K562 (cell line): ENCODE results near the gene AFAP1. TPM values are rescaled to one million over a fixed set of nuclear protein-coding genes. Genes with fewer than 3 reads are reported as not detected.

ENCODE experiments used
- ARHGAP35 ChIP-seq: fragments of 450-650 bp; IDR thresholded peaks from 2 replicates; pipeline ENCODE4 v1.6.1; 2018; ENCODE audit not compliant: partially characterized antibody
- BACH1 ChIP-seq: fragments of 200-800 bp; sonication (Bioruptor generic); IDR thresholded peaks from 2 replicates; pipeline ENCODE4 v1.6.1; 2016; ENCODE audit warnings: missing genetic modification characterization, missing compliant biosample characterization
- CBX5 ChIP-seq: IDR thresholded peaks from 2 replicates; pipeline ENCODE4 v1.6.1; 2014; ENCODE audit warnings: low read depth, borderline replicate concordance
- HDAC2 ChIP-seq: fragments of 450-650 bp; IDR thresholded peaks from 2 replicates; pipeline ENCODE4 v1.6.1; 2016; ENCODE audit warnings: mild to moderate bottlenecking
- KLF10 ChIP-seq: fragments of 250-450 bp; sonication (Bioruptor Pico); IDR thresholded peaks from 2 replicates; pipeline ENCODE4 v1.6.1; 2021; ENCODE audit warnings: matching md5 sums
- LEF1 ChIP-seq: fragments of 450-650 bp; IDR thresholded peaks from 2 replicates; pipeline ENCODE4 v1.6.1; 2016; ENCODE audit warnings: mild to moderate bottlenecking
- MED1 ChIP-seq: sonication (generic); formaldehyde crosslinking; IDR thresholded peaks from 2 replicates; pipeline ENCODE4 v1.8.1; 2023; ENCODE audit warnings: missing genetic modification reagents, borderline replicate concordance
- NFRKB ChIP-seq: fragments of 450-650 bp; IDR thresholded peaks from 2 replicates; pipeline ENCODE4 v1.6.1; 2016; ENCODE audit warnings: low read depth
- NR2F6 ChIP-seq: fragments of 450-650 bp; formaldehyde crosslinking; IDR thresholded peaks from 2 replicates; pipeline ENCODE4 v1.4.0; 2020; ENCODE audit warnings: mild to moderate bottlenecking
- PHTF2 ChIP-seq: fragments of 250-450 bp; sonication (Bioruptor Pico); IDR thresholded peaks from 2 replicates; pipeline ENCODE4 v1.5.0; 2021; ENCODE audit warnings: mild to moderate bottlenecking
- PTRF ChIP-seq: fragments of 450-650 bp; IDR thresholded peaks from 2 replicates; pipeline ENCODE4 v1.6.1; 2016; ENCODE audit warnings: mild to moderate bottlenecking, missing genetic modification characterization, missing compliant biosample characterization
- RFX1 ChIP-seq: fragments of 450-650 bp; IDR thresholded peaks from 2 replicates; pipeline ENCODE4 v1.6.1; 2016; ENCODE audit warnings: mild to moderate bottlenecking, moderate library complexity
- RUNX1 ChIP-seq: sonication (generic); IDR thresholded peaks from 2 replicates; pipeline ENCODE4 v1.6.1; 2016; ENCODE audit warnings: antibody characterized with exemption, low read depth
- SAP30 ChIP-seq: fragments of 200-600 bp; sonication (generic); IDR thresholded peaks from 2 replicates; pipeline ENCODE4 v1.6.1; 2012; ENCODE audit warnings: borderline replicate concordance, low read depth, mild to moderate bottlenecking, moderate library complexity, low read length, control low read depth, inconsistent platforms; ENCODE audit not compliant: insufficient read depth, poor library complexity, severe bottlenecking
- SIN3B ChIP-seq: fragments of 450-650 bp; IDR thresholded peaks from 2 replicates; pipeline ENCODE4 v1.6.1; 2017; ENCODE audit warnings: low read depth, mild to moderate bottlenecking, moderate library complexity
- STAT5B ChIP-seq: fragments of 250-450 bp; sonication (Bioruptor Pico); IDR thresholded peaks from 2 replicates; pipeline ENCODE4 v1.8.0; 2021; ENCODE audit warnings: mild to moderate bottlenecking, inconsistent platforms
- TAF1 ChIP-seq: IDR thresholded peaks from 2 replicates; pipeline ENCODE4 v1.6.1; 2011; ENCODE audit warnings: mild to moderate bottlenecking, low read length, moderate library complexity; ENCODE audit not compliant: insufficient read depth, control insufficient read depth, severe bottlenecking; ENCODE audit errors: extremely low read depth
- ZNF12 ChIP-seq: sonication (generic); formaldehyde crosslinking; IDR thresholded peaks from 2 replicates; pipeline ENCODE4 v1.4.0; 2020; ENCODE audit warnings: mild to moderate bottlenecking, missing genetic modification reagents
- ZNF124 ChIP-seq: sonication (generic); formaldehyde crosslinking; IDR thresholded peaks from 2 replicates; pipeline ENCODE4 v1.8.1; 2022; ENCODE audit warnings: missing genetic modification reagents
- ZNF140 ChIP-seq: fragments of 250-450 bp; sonication (Bioruptor Pico); IDR thresholded peaks from 2 replicates; pipeline ENCODE4 v1.8.0; 2021; ENCODE audit warnings: moderate library complexity, mild to moderate bottlenecking, inconsistent platforms
- ZNF143 ChIP-seq: sonication (generic); formaldehyde crosslinking; IDR thresholded peaks from 2 replicates; pipeline ENCODE4 v1.9.0; 2022; ENCODE audit warnings: mild to moderate bottlenecking, missing genetic modification reagents
- ZNF24 ChIP-seq: fragments of 450-650 bp; IDR thresholded peaks from 2 replicates; pipeline ENCODE4 v1.6.1; 2016
- ZNF644 ChIP-seq: fragments of 200-800 bp; sonication (Bioruptor generic); IDR thresholded peaks from 2 replicates; pipeline ENCODE4 v1.6.1; 2016; ENCODE audit warnings: low read depth, missing genetic modification characterization, missing compliant biosample characterization
- ZNF778 ChIP-seq: fragments of 450-650 bp; formaldehyde crosslinking; IDR thresholded peaks from 2 replicates; pipeline ENCODE4 v1.4.0; 2020; ENCODE audit warnings: mild to moderate bottlenecking, moderate library complexity
- polyA plus RNA-seq, 8 experiments: library from polyadenylated mRNA; depleted of rRNA in 4 of 8; stranded (reverse) in 5 of 8; unstranded in 3 of 8; fragments of >200 nt; fragmentation: Nextera tagmentation in 2 of 8; fragmentation: Illumina TruSeq in 1 of 8; extraction: Ambion mirVana in 2 of 8; extraction: Trizol in 1 of 8; gene quantifications; 2 replicates each; pipeline versions ENCODE4 v1.2.1 to v1.2.3, GENCODE V29; 2011 to 2014; ENCODE audit warnings: inconsistent platforms in 1 of 8, missing spikeins in 1 of 8
- total RNA-seq, 7 experiments: library from RNA; depleted of rRNA in 6 of 7; stranded (reverse); fragments of >200 nt in 6 of 7; fragmentation: Illumina TruSeq in 2 of 7; extraction: Trizol in 2 of 7; gene quantifications; 2 replicates each; pipeline versions ENCODE4 v1.2.1 to v1.2.3, GENCODE V29; 2011 to 2021; ENCODE audit warnings: low replicate concordance in 1 of 7
- TF ChIP-seq, protein P1 (sequence below): fragments of 250-450 bp; sonication (Bioruptor Pico); IDR thresholded peaks from 2 replicates; pipeline ENCODE4 v1.5.0; 2021
- TF ChIP-seq, protein P2 (sequence below): fragments of 250-450 bp; sonication (Bioruptor Pico); IDR thresholded peaks from 2 replicates; pipeline ENCODE4 v1.9.0; 2021; ENCODE audit warnings: mild to moderate bottlenecking
- TF ChIP-seq, protein P3 (sequence below): fragments of 250-450 bp; sonication (Bioruptor Pico); IDR thresholded peaks from 2 replicates; pipeline ENCODE4 v1.4.0; 2020; ENCODE audit warnings: mild to moderate bottlenecking, moderate library complexity, borderline replicate concordance
- TF ChIP-seq, protein P4 (sequence below), 3 experiments: fragments of 200-800 bp in 1 of 3; sonication (Bioruptor generic) in 1 of 3; sonication (generic) in 1 of 3; formaldehyde crosslinking in 1 of 3; IDR thresholded peaks; 2 replicates each; pipeline versions ENCODE4 v1.6.1 to v1.8.0; 2016 to 2022; ENCODE audit warnings: mild to moderate bottlenecking in 2 of 3, missing compliant biosample characterization in 2 of 3, missing genetic modification characterization in 2 of 3, missing genetic modification reagents in 1 of 3

AFAP1 gene
- total and polyA plus RNA-seq, 9 of the 15 experiments (the other 6 are each of a cell fraction or from before 2014, with no cell fraction given), result 0.07 to 0.42 (median 0.12) TPM; not detected in 1

DNA sequence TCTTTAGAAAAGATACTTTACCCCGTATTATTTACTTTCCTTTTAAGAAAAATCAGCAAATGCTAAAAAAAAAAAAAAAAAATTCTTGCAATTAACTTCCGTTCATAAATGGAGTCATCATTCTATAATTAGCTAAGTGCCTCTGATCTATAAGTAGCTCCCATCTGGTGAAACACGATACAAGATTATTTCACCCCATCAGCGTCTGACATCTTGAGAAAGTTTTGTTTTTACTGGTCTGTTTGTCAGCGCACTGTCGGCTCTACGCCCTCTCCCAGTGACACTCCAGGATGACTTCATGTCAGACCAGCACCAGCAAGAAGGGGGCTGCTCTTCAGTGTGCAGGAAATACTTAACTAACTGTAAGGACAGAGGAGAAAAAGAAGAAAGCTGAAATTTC, 108.3 kb downstream of the AFAP1 start (continued):
- TF ChIP-seq, protein P1, sequence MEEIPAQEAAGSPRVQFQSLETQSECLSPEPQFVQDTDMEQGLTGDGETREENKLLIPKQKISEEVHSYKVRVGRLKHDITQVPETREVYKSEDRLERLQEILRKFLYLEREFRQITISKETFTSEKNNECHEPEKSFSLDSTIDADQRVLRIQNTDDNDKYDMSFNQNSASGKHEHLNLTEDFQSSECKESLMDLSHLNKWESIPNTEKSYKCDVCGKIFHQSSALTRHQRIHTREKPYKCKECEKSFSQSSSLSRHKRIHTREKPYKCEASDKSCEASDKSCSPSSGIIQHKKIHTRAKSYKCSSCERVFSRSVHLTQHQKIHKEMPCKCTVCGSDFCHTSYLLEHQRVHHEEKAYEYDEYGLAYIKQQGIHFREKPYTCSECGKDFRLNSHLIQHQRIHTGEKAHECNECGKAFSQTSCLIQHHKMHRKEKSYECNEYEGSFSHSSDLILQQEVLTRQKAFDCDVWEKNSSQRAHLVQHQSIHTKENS (CRISPR knock-in tag), result no peak
- no peak for TF ChIP-seq HDAC2
- TF ChIP-seq PHTF2 (CRISPR knock-in tag), result no peak
- no peak for TF ChIP-seq KLF10 (CRISPR knock-in tag)
- TF ChIP-seq STAT5B (CRISPR knock-in tag), result no peak
- TF ChIP-seq ZNF12, result no peak
- TF ChIP-seq ZNF140 (CRISPR knock-in tag), result no peak
- TF ChIP-seq, protein P2, sequence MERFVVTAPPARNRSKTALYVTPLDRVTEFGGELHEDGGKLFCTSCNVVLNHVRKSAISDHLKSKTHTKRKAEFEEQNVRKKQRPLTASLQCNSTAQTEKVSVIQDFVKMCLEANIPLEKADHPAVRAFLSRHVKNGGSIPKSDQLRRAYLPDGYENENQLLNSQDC (CRISPR knock-in tag), result no peak
- no peak for TF ChIP-seq TAF1
- TF ChIP-seq ZNF644 (tag), result no peak
- no peak for TF ChIP-seq RUNX1
- no peak for TF ChIP-seq SIN3B
- TF ChIP-seq PTRF, result no peak
- TF ChIP-seq, protein P3, sequence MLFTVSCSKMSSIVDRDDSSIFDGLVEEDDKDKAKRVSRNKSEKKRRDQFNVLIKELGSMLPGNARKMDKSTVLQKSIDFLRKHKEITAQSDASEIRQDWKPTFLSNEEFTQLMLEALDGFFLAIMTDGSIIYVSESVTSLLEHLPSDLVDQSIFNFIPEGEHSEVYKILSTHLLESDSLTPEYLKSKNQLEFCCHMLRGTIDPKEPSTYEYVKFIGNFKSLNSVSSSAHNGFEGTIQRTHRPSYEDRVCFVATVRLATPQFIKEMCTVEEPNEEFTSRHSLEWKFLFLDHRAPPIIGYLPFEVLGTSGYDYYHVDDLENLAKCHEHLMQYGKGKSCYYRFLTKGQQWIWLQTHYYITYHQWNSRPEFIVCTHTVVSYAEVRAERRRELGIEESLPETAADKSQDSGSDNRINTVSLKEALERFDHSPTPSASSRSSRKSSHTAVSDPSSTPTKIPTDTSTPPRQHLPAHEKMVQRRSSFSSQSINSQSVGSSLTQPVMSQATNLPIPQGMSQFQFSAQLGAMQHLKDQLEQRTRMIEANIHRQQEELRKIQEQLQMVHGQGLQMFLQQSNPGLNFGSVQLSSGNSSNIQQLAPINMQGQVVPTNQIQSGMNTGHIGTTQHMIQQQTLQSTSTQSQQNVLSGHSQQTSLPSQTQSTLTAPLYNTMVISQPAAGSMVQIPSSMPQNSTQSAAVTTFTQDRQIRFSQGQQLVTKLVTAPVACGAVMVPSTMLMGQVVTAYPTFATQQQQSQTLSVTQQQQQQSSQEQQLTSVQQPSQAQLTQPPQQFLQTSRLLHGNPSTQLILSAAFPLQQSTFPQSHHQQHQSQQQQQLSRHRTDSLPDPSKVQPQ (CRISPR knock-in tag), result no peak
- no peak for TF ChIP-seq MED1 (CRISPR knock-in tag)
- no peak for TF ChIP-seq NR2F6 (CRISPR knock-in tag)
- no peak for TF ChIP-seq ZNF24
- no peak for TF ChIP-seq RFX1
- TF ChIP-seq NFRKB, result no peak
- TF ChIP-seq BACH1, result no peak
- TF ChIP-seq ZNF124 (CRISPR knock-in tag), result no peak
- TF ChIP-seq ARHGAP35, result no peak
- TF ChIP-seq CBX5, result no peak
- TF ChIP-seq, protein P4, sequence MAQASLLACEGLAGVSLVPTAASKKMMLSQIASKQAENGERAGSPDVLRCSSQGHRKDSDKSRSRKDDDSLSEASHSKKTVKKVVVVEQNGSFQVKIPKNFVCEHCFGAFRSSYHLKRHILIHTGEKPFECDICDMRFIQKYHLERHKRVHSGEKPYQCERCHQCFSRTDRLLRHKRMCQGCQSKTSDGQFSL (CRISPR knock-in tag; IDR thresholded peaks at IDR 0.05), result no peak
- TF ChIP-seq, protein P4 (tag; IDR thresholded peaks at IDR 0.05), result no peak
- TF ChIP-seq ZNF143 (CRISPR knock-in tag), result no peak
- no peak for TF ChIP-seq SAP30
- TF ChIP-seq LEF1, result peak; percentile 50; the same call in 1 of the 2 replicates
- TF ChIP-seq ZNF778, result no peak
